Endodermal cell (in vitro differentiated cells): ENCODE data around the gene HOGA1. TPM values are rescaled to one million over a fixed set of nuclear protein-coding genes. Genes with fewer than 3 reads are reported as not detected.

Experiments used
- DNase-seq: peaks from one replicate; pipeline ENCODE4 v3.0.0-alpha.2; 2017
- H3K27ac ChIP-seq: 2 replicates; pipeline ENCODE4 v1.5.1; 2013; ENCODE audit warnings: mild to moderate bottlenecking, low read depth, low read length, moderate library complexity
- H3K27me3 ChIP-seq: 2 replicates; pipeline ENCODE4 v1.6.1; 2013; ENCODE audit warnings: mild to moderate bottlenecking, low read length, moderate library complexity; ENCODE audit not compliant: insufficient read depth, control insufficient read depth, poor library complexity, severe bottlenecking
- H3K36me3 ChIP-seq: 2 replicates; pipeline ENCODE4 v1.7.0; 2013; ENCODE audit warnings: mild to moderate bottlenecking, low read length, moderate library complexity; ENCODE audit not compliant: control insufficient read depth, insufficient read depth
- H3K4me1 ChIP-seq: one replicate; pipeline ENCODE4 v1.7.0; 2013; ENCODE audit warnings: low read length; ENCODE audit not compliant: control insufficient read depth, insufficient read depth
- H3K4me3 ChIP-seq: 2 replicates; pipeline ENCODE4 v1.5.1; 2013; ENCODE audit warnings: mild to moderate bottlenecking, low read length, moderate library complexity
- H3K9ac ChIP-seq: 2 replicates; pipeline ENCODE4 v1.6.1; 2013; ENCODE audit warnings: mild to moderate bottlenecking, low read length, moderate library complexity; ENCODE audit not compliant: poor library complexity, severe bottlenecking; ENCODE audit errors: extremely low read depth
- H3K9me3 ChIP-seq: 2 replicates; pipeline ENCODE4 v1.6.1; 2013; ENCODE audit warnings: mild to moderate bottlenecking, low read length, moderate library complexity; ENCODE audit not compliant: control insufficient read depth
- H3K27ac Mint-ChIP-seq: 2 replicates; pipeline ENCODE4 v1.8.0; 2020; ENCODE audit warnings: mixed read lengths
- H3K27me3 Mint-ChIP-seq: 2 replicates; pipeline ENCODE4 v1.8.0; 2021; ENCODE audit warnings: mild to moderate bottlenecking, mixed read lengths; ENCODE audit not compliant: insufficient read depth
- H3K36me3 Mint-ChIP-seq: 2 replicates; pipeline ENCODE4 v1.8.0; 2020; ENCODE audit warnings: low read depth, mixed read lengths
- H3K4me1 Mint-ChIP-seq: 2 replicates; pipeline ENCODE4 v1.8.0; 2020; ENCODE audit warnings: mixed read lengths
- H3K4me3 Mint-ChIP-seq: 2 replicates; pipeline ENCODE4 v1.8.0; 2020; ENCODE audit warnings: mild to moderate bottlenecking, moderate library complexity, mixed read lengths
- H3K9me3 Mint-ChIP-seq: 2 replicates; pipeline ENCODE4 v1.8.0; 2020; ENCODE audit warnings: mild to moderate bottlenecking, mixed read lengths
- CTCF ChIP-seq: fragments of 200-600 bp; sonication (generic); conservative IDR thresholded peaks from 2 replicates; pipeline ENCODE4 v1.5.0; 2021; ENCODE audit warnings: antibody characterized with exemption, mild to moderate bottlenecking
- WGBS, 2 experiments: methylation state at CpG; one replicate each; pipeline versions ENCODE4 v1.1.5 to v1.1.7; 2013; ENCODE audit warnings: missing lambda C conversion rate in 2 of 2, mixed read lengths in 1 of 2; ENCODE audit not compliant: insufficient coverage in 1 of 2, insufficient read length in 1 of 2; 5-methylcytosine and 5-hydroxymethylcytosine counted together
- total RNA-seq, 2 donors: library from RNA; stranded (reverse); fragmentation: NEBNext Ultra II Directional in 1 of 2; extraction: Animal tissue kit (Norgen Biotek cat#: 25700) in 1 of 2; gene quantifications; 2 replicates in 1 of 2; 3 replicates in 1 of 2; pipeline ENCODE4 v1.2.1, GENCODE V29; 2021

The HOGA1 gene
- total RNA-seq, 2 donors from 2014 or later: 0.15 to 1.7 TPM

GRCh38 chr10:97587183-97587582 lies 3.0 kb downstream of the HOGA1 start:
- Mint-ChIP-seq H3K9me3 (no peaks in the 10 kb centered on the region), H3K4me1 (peaks cover 3% of the 10 kb centered on the region), H3K36me3 (no peaks in the 10 kb centered on the region), H3K4me3 (no peak overlapping the region), H3K27me3 (no peaks in the 10 kb centered on the region), H3K27ac (no peak overlapping the region)
- Histone ChIP-seq H3K9ac (no peak overlapping the region), H3K4me1 (no peaks in the 10 kb centered on the region), H3K27ac (no peak overlapping the region), H3K36me3 (no peaks in the 10 kb centered on the region), H3K9me3 (no peaks in the 10 kb centered on the region), H3K27me3 (no peaks in the 10 kb centered on the region), H3K4me3 (no peak overlapping the region)
- no peak for TF ChIP-seq CTCF
- WGBS, 2 experiments: 77 to 95% methylated on average over 2 of the region's 2 CpGs
- DNase-seq: no peak

- H3K4me3 Mint-ChIP-seq: no peak within 1 kb of the TSS
- H3K9me3 Mint-ChIP-seq: no peaks in the 10 kb centered on the region
- Histone ChIP-seq H3K27me3 (no peaks in the 10 kb centered on the region), H3K4me3 (no peak within 1 kb of the TSS), H3K27ac (no peak within 1 kb of the TSS), H3K9ac (no peak within 1 kb of the TSS), H3K4me1 (no peaks in the 10 kb centered on the region), H3K36me3 (no peaks in the 10 kb centered on the region), H3K9me3 (no peaks in the 10 kb centered on the region)
- no peak for TF ChIP-seq CTCF
- no peak within 1 kb of the TSS for H3K27ac Mint-ChIP-seq
- DNase-seq: no peak
- H3K4me1 Mint-ChIP-seq: peaks cover 1% of the 10 kb centered on the region
- H3K27me3 Mint-ChIP-seq: no peaks in the 10 kb centered on the region
- no peaks in the 10 kb centered on the region for H3K36me3 Mint-ChIP-seq
- 98 to 100% methylated on average over 1 to 2 of the region's 3 CpGs for WGBS, 2 experiments
Measured at GRCh38 chr10:97589479-97589878, 5.3 kb downstream of the HOGA1 start, which contains the start of gene C10orf62. TSS of gene C10orf62 (plus strand) at chr10:97589721. CDS start at chr10:97589898, 177 bp downstream.

GRCh38 chr10:97590082-97590747 lies 6.0 kb downstream of the HOGA1 start:
- Mint-ChIP-seq H3K4me3 (no peak overlapping the region), H3K27ac (no peak overlapping the region)
- DNase-seq: no peak

More at GRCh38 chr10:97590082-97590747, 6.0 kb downstream of the HOGA1 start:
- H3K27me3 Mint-ChIP-seq: no peaks in the 10 kb centered on the region
- no peaks in the 10 kb centered on the region for H3K27me3 ChIP-seq
- no peaks in the 10 kb centered on the region for H3K4me1 ChIP-seq
- no peaks in the 10 kb centered on the region for H3K4me1 Mint-ChIP-seq
- TF ChIP-seq CTCF: no peak
- no peaks in the 10 kb centered on the region for H3K9me3 ChIP-seq
- H3K36me3 ChIP-seq: no peaks in the 10 kb centered on the region
- no peaks in the 10 kb centered on the region for H3K9me3 Mint-ChIP-seq
- no peak overlapping the region for H3K9ac ChIP-seq
- no peak overlapping the region for H3K27ac ChIP-seq
- no peaks in the 10 kb centered on the region for H3K36me3 Mint-ChIP-seq
- WGBS, 2 experiments: 93% methylated on average over 10 to 15 of the region's 15 CpGs
- H3K4me3 ChIP-seq: no peak overlapping the region
